IMR-90 (cell line): ENCODE measurements around the gene GDPD5.

Experiments used
- CHD1 ChIP-seq: IDR thresholded peaks from 2 replicates; pipeline ENCODE4 v1.6.1; 2012; ENCODE audit warnings: low read depth, low read length, improper control_type of control experiment
- CTCF ChIP-seq: conservative IDR thresholded peaks from 2 replicates; pipeline ENCODE4 v1.5.1; 2012; ENCODE audit warnings: mild to moderate bottlenecking, low read depth, low read length, improper control_type of control experiment
- ELK1 ChIP-seq: fragments of 150-350 bp; IDR thresholded peaks from 2 replicates; pipeline ENCODE4 v1.6.1; 2016; ENCODE audit warnings: low read depth, mild to moderate bottlenecking, low read length, moderate library complexity, borderline replicate concordance
- FOS ChIP-seq: fragments of 150-350 bp; IDR thresholded peaks from 2 replicates; pipeline ENCODE4 v1.6.1; 2016; ENCODE audit warnings: low read depth, low read length
- MAZ ChIP-seq: IDR thresholded peaks from 2 replicates; pipeline ENCODE4 v1.6.1; 2012; ENCODE audit warnings: low read depth, mild to moderate bottlenecking, low read length, improper control_type of control experiment, moderate library complexity, borderline replicate concordance
- MXI1 ChIP-seq: IDR thresholded peaks from 2 replicates; pipeline ENCODE4 v1.6.1; 2012; ENCODE audit warnings: low read depth, mild to moderate bottlenecking, low read length, moderate library complexity, borderline replicate concordance
- NFE2L2 ChIP-seq: fragments of 150-350 bp; IDR thresholded peaks from 2 replicates; pipeline ENCODE4 v1.6.1; 2016; ENCODE audit warnings: low read depth, mild to moderate bottlenecking, low read length
- POLR2A ChIP-seq: IDR thresholded peaks from 2 replicates; pipeline ENCODE4 v1.6.1; 2012; ENCODE audit warnings: mild to moderate bottlenecking, low read depth, low read length
- RAD21 ChIP-seq: IDR thresholded peaks from 2 replicates; pipeline ENCODE4 v1.6.1; 2012; ENCODE audit warnings: low read length, improper control_type of control experiment
- RCOR1 ChIP-seq: IDR thresholded peaks from 2 replicates; pipeline ENCODE4 v1.6.1; 2012; ENCODE audit warnings: mild to moderate bottlenecking, low read length, improper control_type of control experiment; ENCODE audit not compliant: insufficient replicate concordance
- SMC3 ChIP-seq: fragments of 150-350 bp; IDR thresholded peaks from 2 replicates; pipeline ENCODE4 v1.6.1; 2016; ENCODE audit warnings: low read depth, mild to moderate bottlenecking, antibody characterized with exemption, low read length, moderate library complexity
- USF2 ChIP-seq: fragments of 150-350 bp; IDR thresholded peaks from 2 replicates; pipeline ENCODE4 v1.6.1; 2017; ENCODE audit warnings: mild to moderate bottlenecking, antibody characterized with exemption, low read length, low read depth

DNA sequence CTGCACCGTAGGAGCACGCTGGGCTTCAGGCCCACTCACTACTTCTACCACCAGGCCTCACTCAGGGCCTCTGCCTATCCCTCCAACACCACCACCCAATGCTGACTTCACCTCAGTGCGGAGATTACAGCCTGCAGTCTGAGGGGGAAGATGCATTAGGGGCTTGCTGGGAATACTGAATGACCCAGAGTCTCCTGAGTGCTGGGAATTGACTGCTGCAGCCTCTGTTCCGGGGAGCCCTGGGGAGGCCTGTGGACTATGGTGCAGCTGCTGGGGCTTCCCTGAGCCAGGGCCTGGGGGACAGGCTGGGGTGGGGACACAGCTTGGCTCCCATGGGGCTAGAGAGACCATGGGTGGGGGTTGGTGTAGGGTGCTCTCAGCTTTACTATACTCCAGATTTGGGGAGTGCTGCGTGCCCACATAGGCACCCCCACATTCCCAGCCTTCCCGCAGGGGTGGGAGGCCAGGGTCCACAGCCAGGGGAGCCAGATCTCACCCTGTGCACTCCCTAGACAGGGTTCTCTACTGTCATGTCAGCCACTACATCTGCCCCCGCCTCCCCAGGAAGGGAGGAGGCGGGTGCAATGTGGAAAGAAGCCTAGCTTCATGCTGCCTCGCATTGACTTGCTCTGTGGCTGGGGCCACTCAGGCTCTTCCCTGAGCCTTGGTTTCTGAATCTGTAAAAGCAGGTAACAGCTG lies 44.4 kb downstream of the GDPD5 start:
- TF ChIP-seq POLR2A (no peak), CTCF (no peak), MAZ (no peak), ELK1 (no peak), RAD21 (no peak), FOS (no peak), RCOR1 (no peak), MXI1 (no peak), CHD1 (no peak), USF2 (no peak), SMC3 (no peak), NFE2L2 (no peak)
